OCI-LY1 (cell line): ENCODE measurements around the gene PAPPA.

Experiments used
- CTCF ChIP-seq: fragments of 200-600 bp; sonication (generic), shearing (Covaris generic); IDR thresholded peaks from 2 replicates; pipeline ENCODE4 v1.5.1; 2017; ENCODE audit warnings: mild to moderate bottlenecking, antibody characterized with exemption, low read length, moderate library complexity, mixed read lengths
- EZH2 ChIP-seq: fragments of 200-600 bp; sonication (generic), shearing (Covaris generic); IDR thresholded peaks from 2 replicates; pipeline ENCODE4 v1.8.0; 2017; ENCODE audit warnings: borderline replicate concordance, mixed run types, mild to moderate bottlenecking, antibody characterized with exemption, low read length, moderate library complexity, mixed read lengths

- TF ChIP-seq CTCF: no peak
- TF ChIP-seq EZH2: no peak
Measured at GRCh38 chr9:116378873-116379272, 225.3 kb downstream of the PAPPA start.
